Measurements from ENCODE around the gene ELOVL5.

Gene ELOVL5

DNA sequence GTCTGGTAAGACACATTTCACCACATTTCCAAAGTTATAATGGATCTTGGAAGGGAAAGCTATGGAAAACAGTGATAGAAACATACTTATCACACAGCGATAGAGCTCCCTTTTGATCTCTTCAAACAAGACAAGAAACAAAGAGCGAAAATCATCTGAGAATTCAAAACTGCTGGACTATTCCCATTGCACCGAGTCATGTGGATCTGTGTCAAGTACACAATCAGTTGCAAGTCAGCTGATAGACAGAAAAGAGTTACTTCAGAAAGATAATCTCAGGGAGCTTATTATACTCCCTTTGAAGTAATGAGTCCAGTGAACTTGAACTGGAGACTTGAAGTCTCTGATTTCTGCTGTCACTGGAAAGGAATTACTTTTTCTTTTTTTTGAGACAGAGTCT is 110.4 kb downstream of the ELOVL5 start:
- TF ChIP-seq, protein P1, sequence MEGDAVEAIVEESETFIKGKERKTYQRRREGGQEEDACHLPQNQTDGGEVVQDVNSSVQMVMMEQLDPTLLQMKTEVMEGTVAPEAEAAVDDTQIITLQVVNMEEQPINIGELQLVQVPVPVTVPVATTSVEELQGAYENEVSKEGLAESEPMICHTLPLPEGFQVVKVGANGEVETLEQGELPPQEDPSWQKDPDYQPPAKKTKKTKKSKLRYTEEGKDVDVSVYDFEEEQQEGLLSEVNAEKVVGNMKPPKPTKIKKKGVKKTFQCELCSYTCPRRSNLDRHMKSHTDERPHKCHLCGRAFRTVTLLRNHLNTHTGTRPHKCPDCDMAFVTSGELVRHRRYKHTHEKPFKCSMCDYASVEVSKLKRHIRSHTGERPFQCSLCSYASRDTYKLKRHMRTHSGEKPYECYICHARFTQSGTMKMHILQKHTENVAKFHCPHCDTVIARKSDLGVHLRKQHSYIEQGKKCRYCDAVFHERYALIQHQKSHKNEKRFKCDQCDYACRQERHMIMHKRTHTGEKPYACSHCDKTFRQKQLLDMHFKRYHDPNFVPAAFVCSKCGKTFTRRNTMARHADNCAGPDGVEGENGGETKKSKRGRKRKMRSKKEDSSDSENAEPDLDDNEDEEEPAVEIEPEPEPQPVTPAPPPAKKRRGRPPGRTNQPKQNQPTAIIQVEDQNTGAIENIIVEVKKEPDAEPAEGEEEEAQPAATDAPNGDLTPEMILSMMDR (IDR thresholded peaks at IDR 0.05; ENCODE audit: low read depth, low read length), result no peak
- no peak overlapping the region for H3K4me3 ChIP-seq (ENCODE audit: low read depth, low read length)

DNA sequence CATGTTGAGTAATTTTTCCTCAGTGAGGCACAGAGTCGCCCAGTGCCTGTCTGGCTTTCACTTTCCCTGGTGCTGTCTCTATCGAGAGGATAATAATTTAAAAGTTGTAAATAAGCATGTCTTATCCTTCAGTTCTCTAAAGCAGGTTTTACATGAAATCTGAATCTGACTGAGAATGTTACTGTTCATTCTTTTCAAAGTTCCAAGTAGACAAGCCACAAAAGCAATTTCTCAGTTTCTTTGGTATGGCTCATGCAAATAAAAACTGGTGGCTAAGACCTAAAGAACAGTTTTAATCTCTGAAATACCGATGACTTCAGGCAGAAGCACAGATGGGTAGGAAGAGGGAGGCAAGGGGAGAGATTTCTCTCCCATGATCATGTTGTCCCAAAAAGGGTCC is 112.5 kb downstream of the ELOVL5 start:
- TF ChIP-seq, protein P1 (IDR thresholded peaks at IDR 0.05; ENCODE audit: low read depth, low read length), result no peak

DNA sequence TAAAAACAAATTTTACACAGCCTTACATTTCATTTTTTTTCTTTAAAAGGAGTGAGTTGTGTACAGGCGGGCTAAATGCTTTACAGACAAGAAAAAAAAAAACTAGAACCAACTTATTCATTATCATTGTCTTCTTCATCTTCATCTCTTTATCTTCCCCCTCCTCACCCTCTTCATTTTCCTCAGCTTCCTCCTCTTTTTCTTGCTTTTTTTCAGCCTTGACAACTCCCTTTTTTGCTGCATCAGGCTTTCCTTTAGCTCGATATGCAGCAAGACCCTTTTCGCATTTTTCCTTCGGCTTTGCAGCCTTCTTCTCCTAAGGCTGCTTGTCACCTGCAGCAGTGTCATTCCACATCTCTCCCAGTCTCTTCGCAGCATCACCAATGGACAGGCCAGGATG is 113.2 kb downstream of the ELOVL5 start:
- TF ChIP-seq, protein P1 (IDR thresholded peaks at IDR 0.05; ENCODE audit: low read depth, low read length), result no peak
- no peak overlapping the region for H3K4me3 ChIP-seq (ENCODE audit: low read depth, low read length)

More for the DNA sequence above, 112.5 kb downstream of the ELOVL5 start:
- no peak overlapping the region for H3K4me3 ChIP-seq (ENCODE audit: low read depth, low read length)

DNA sequence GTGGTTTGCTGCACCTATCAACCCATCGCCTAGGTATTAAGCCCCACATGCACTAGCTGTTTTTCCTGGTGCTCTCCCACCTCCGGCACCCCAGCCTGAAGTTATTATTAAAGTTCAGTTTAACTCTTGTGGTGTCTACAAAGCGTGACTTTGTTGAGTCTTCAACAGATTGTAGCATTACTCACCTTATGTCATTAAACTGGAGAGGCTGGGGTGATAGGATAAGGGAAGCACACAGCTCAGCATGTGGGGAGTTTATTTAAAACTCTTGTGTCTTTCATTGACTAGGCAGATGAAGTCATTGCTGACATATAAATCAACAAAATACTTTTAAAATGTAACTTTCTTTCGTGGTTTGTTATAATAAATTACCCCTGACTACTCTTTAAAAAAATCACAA is 115.4 kb downstream of the ELOVL5 start:
- no peak overlapping the region for H3K4me3 ChIP-seq (ENCODE audit: low read depth, low read length)
- TF ChIP-seq, protein P1 (IDR thresholded peaks at IDR 0.05; ENCODE audit: low read depth, low read length), result no peak

DNA sequence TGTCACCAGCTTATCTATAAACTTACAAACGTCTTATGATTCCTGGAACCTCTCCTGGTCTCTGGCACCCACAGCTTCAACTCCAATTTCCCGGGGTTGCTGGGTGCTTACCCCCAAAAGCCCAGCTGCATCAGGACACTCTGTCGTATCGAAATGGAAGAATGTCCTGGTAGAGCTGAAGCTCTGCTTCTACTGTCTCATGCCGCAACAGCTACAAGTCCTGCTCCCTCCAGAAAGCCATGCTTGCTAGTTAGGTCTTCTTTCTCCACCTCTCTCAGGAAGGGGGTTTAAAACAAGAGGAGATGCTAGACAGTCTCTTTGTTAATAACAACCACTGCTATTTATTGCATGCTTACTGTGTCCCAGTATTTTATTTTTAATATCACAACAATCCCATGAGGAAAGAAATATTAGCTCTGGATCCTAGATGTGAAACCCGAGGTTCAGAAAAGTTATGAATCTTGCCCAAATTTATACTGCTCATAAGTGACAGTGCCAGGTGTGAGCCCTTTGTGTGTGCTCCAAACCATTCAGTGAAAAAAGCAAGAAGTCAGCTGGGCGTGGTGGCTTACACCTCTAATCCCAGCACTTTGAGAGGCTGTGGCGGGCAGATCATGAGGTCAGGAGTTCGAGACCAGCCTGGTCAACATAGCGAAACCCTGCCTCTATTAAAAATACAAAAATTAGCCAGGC is 117.8 kb downstream of the ELOVL5 start:
- H3K4me3 ChIP-seq (ENCODE audit: low read depth, low read length), result no peak overlapping the region
- TF ChIP-seq, protein P1 (IDR thresholded peaks at IDR 0.05; ENCODE audit: low read depth, low read length), result no peak

DNA sequence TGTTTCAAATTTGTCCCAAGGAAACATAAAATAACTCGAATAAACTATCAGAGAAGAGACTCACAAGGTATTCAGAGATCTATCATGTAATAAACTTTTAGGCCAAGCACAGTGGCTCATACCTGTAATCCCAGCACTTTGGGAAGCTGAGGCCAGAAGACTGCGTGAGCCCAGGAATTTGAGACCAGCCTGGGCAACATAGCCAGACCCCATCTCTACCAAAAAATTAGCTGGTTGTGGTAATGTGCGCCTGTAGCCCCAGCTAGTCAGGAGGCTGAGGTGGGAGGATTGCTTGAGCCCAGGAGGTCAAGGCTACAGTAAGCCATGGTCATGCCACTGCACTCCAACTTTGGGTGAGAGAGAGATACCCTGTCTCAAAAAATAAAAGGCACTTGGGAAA is 120.9 kb downstream of the ELOVL5 start:
- H3K4me3 ChIP-seq (ENCODE audit: low read depth, low read length), result no peak overlapping the region

DNA sequence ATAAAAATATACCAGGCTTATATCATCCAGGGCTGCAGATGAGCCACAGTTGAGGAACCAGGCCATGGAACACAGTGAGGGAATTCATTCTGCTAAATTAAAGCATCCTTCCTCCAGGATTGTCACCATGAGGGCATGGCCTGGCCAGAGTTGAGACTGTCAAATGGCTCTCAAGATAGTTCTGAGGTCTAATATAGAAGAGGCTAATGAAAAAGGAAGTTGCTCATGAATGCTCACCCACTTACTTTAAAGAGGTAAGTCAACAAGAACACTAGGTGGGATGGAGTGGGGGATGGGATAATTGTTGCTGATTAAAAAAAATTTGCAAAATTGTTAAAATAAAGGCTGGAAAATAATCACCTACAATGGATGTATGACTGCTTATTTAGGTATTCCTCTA is 128.1 kb downstream of the ELOVL5 start:
- TF ChIP-seq, protein P1 (IDR thresholded peaks at IDR 0.05; ENCODE audit: low read depth, low read length), result no peak
- H3K4me3 ChIP-seq (ENCODE audit: low read depth, low read length), result no peak overlapping the region

More for the DNA sequence above, 120.9 kb downstream of the ELOVL5 start:
- TF ChIP-seq, protein P1 (IDR thresholded peaks at IDR 0.05; ENCODE audit: low read depth, low read length), result no peak

All from WI38 (cell line).